Stimulated activated effector memory CD8-positive, alpha-beta T cell treated with anti-CD3 and anti-CD28 coated beads, Interleukin-12 subunit alpha, Interleukin-12 subunit beta, amount 100 ng/mL, for 72 hours (primary cell): ENCODE results near the gene WIZ.

Experiments used
- ATAC-seq: fragments of 150-1000 bp; cut with Tn5 transposase; 2 replicates; pipeline ENCODE4 v1.10.0; 2021
- DNase-seq, 2 donors: peaks; one replicate each; pipeline ENCODE4 v3.0.0; 2021 to 2022; ENCODE audit warnings: low spot score in 2 of 2
- H3K27ac Mint-ChIP-seq: one replicate; pipeline ENCODE4 v1.8.0; 2022; ENCODE audit warnings: mild to moderate bottlenecking, mixed read lengths
- H3K36me3 Mint-ChIP-seq: one replicate; pipeline ENCODE4 v1.8.0; 2022; ENCODE audit warnings: mild to moderate bottlenecking, mixed read lengths
- H3K4me1 Mint-ChIP-seq: one replicate; pipeline ENCODE4 v1.8.0; 2022; ENCODE audit warnings: mixed read lengths
- H3K4me3 Mint-ChIP-seq: one replicate; pipeline ENCODE4 v1.8.0; 2022; ENCODE audit warnings: mild to moderate bottlenecking, mixed read lengths
- H3K9me3 Mint-ChIP-seq: one replicate; pipeline ENCODE4 v1.8.0; 2022; ENCODE audit warnings: mixed read lengths

Gene WIZ

GRCh38 chr19:15441317-15441716 lies 8.4 kb downstream of the WIZ start:
- DNase-seq (no peak), ATAC-seq (no peak)
- H3K9me3 Mint-ChIP-seq: no peaks in the 10 kb centered on the region
- H3K4me3 Mint-ChIP-seq: no peak overlapping the region
- no peaks in the 10 kb centered on the region for H3K36me3 Mint-ChIP-seq
- no peak overlapping the region for H3K27ac Mint-ChIP-seq
- H3K4me1 Mint-ChIP-seq: peaks cover 3% of the 10 kb centered on the region

GRCh38 chr19:15439821-15440641 lies 9.7 kb downstream of the WIZ start:
- H3K36me3 Mint-ChIP-seq: no peaks in the 10 kb centered on the region
- ATAC-seq: no peak
- peaks cover 7% of the 10 kb centered on the region for H3K4me1 Mint-ChIP-seq
- no peak overlapping the region for H3K4me3 Mint-ChIP-seq
- no peaks in the 10 kb centered on the region for H3K9me3 Mint-ChIP-seq
- no peak for DNase-seq
- H3K27ac Mint-ChIP-seq: no peak overlapping the region

- Mint-ChIP-seq H3K36me3 (no peaks in the 10 kb centered on the region), H3K27ac (no peak overlapping the region), H3K9me3 (no peaks in the 10 kb centered on the region), H3K4me3 (no peak overlapping the region), H3K4me1 (peaks cover 7% of the 10 kb centered on the region)
- ATAC-seq (no peak), DNase-seq (no peak)
Measured at GRCh38 chr19:15439078-15439799, 10.5 kb downstream of the WIZ start.

GRCh38 chr19:15438577-15438976 lies 11.2 kb downstream of the WIZ start:
- no peaks in the 10 kb centered on the region for H3K36me3 Mint-ChIP-seq
- peaks cover 8% of the 10 kb centered on the region for H3K4me1 Mint-ChIP-seq
- DNase-seq: no peak
- H3K9me3 Mint-ChIP-seq: no peaks in the 10 kb centered on the region
- H3K4me3 Mint-ChIP-seq: no peak overlapping the region
- ATAC-seq: no peak
- H3K27ac Mint-ChIP-seq: no peak overlapping the region

- Mint-ChIP-seq H3K27ac (peak overlapping the region; percentile 63), H3K4me1 (peaks cover 13% of the 10 kb centered on the region), H3K9me3 (no peaks in the 10 kb centered on the region), H3K36me3 (peaks cover 3% of the 10 kb centered on the region), H3K4me3 (no peak overlapping the region)
- DNase-seq (no peak), ATAC-seq (no peak)
Measured at GRCh38 chr19:15438124-15438496, 11.6 kb downstream of the WIZ start.

- Mint-ChIP-seq H3K9me3 (no peaks in the 10 kb centered on the region), H3K27ac (peak overlapping the region; percentile 63), H3K4me3 (no peak overlapping the region), H3K4me1 (peaks cover 16% of the 10 kb centered on the region), H3K36me3 (peaks cover 7% of the 10 kb centered on the region)
- no peak for DNase-seq
- ATAC-seq: no peak
Measured at GRCh38 chr19:15437355-15438123, 12.2 kb downstream of the WIZ start.

- H3K4me1 Mint-ChIP-seq: peaks cover 19% of the 10 kb centered on the region
- peaks cover 12% of the 10 kb centered on the region for H3K36me3 Mint-ChIP-seq
- DNase-seq (no peak), ATAC-seq (no peak)
- H3K4me3 Mint-ChIP-seq: no peak overlapping the region
- H3K27ac Mint-ChIP-seq: peak overlapping the region; percentile 82
- H3K9me3 Mint-ChIP-seq: no peaks in the 10 kb centered on the region
Measured at GRCh38 chr19:15436826-15437110, 13.0 kb downstream of the WIZ start.

- no peak overlapping the region for H3K4me3 Mint-ChIP-seq
- peak overlapping the region; percentile 82 for H3K27ac Mint-ChIP-seq
Measured at GRCh38 chr19:15436012-15436825, 13.5 kb downstream of the WIZ start.

GRCh38 chr19:15433519-15434069 lies 16.2 kb downstream of the WIZ start:
- peaks cover 26% of the 10 kb centered on the region for H3K36me3 Mint-ChIP-seq
- ATAC-seq (no peak), DNase-seq (no peak)
- H3K27ac Mint-ChIP-seq: peak overlapping the region; percentile 98
- peak overlapping the region; percentile 96 for H3K4me3 Mint-ChIP-seq
- H3K9me3 Mint-ChIP-seq: no peaks in the 10 kb centered on the region
- H3K4me1 Mint-ChIP-seq: peaks cover 36% of the 10 kb centered on the region

More at GRCh38 chr19:15436012-15436825, 13.5 kb downstream of the WIZ start:
- ATAC-seq (no peak), DNase-seq (no peak)
- H3K36me3 Mint-ChIP-seq: peaks cover 17% of the 10 kb centered on the region
- H3K4me1 Mint-ChIP-seq: peaks cover 24% of the 10 kb centered on the region
- no peaks in the 10 kb centered on the region for H3K9me3 Mint-ChIP-seq

- Mint-ChIP-seq H3K4me1 (peaks cover 36% of the 10 kb centered on the region), H3K9me3 (no peaks in the 10 kb centered on the region), H3K4me3 (peak overlapping the region; percentile 96), H3K36me3 (peaks cover 26% of the 10 kb centered on the region), H3K27ac (peak overlapping the region; percentile 98)
- DNase-seq: peak; percentile 88 to 93
- ATAC-seq: peak; percentile 92
Measured at GRCh38 chr19:15432629-15433518, 16.9 kb downstream of the WIZ start.

- peaks cover 31% of the 10 kb centered on the region for H3K36me3 Mint-ChIP-seq
- DNase-seq (peak in 1 of 2 donors; percentile 66), ATAC-seq (peak; percentile 14)
- peak overlapping the region; percentile 98 for H3K27ac Mint-ChIP-seq
- peaks cover 42% of the 10 kb centered on the region for H3K4me1 Mint-ChIP-seq
- no peaks in the 10 kb centered on the region for H3K9me3 Mint-ChIP-seq
- H3K4me3 Mint-ChIP-seq: peak overlapping the region; percentile 96
Measured at GRCh38 chr19:15432018-15432494, 17.7 kb downstream of the WIZ start.

- ATAC-seq: no peak
- peak overlapping the region; percentile 98 for H3K27ac Mint-ChIP-seq
- H3K4me1 Mint-ChIP-seq: peaks cover 41% of the 10 kb centered on the region
- no peaks in the 10 kb centered on the region for H3K9me3 Mint-ChIP-seq
- no peak for DNase-seq
- peak overlapping the region; percentile 96 for H3K4me3 Mint-ChIP-seq
- H3K36me3 Mint-ChIP-seq: peaks cover 37% of the 10 kb centered on the region
Measured at GRCh38 chr19:15431396-15432017, 18.2 kb downstream of the WIZ start.

GRCh38 chr19:15430526-15431120 lies 19.1 kb downstream of the WIZ start:
- Mint-ChIP-seq H3K27ac (peak overlapping the region; percentile 98), H3K4me1 (peaks cover 40% of the 10 kb centered on the region), H3K9me3 (no peaks in the 10 kb centered on the region), H3K36me3 (peaks cover 46% of the 10 kb centered on the region), H3K4me3 (peak overlapping the region; percentile 96)
- DNase-seq (no peak), ATAC-seq (no peak)
